ENCODE results near the gene CSF2. TPM values are rescaled to one million over a fixed set of nuclear protein-coding genes. Genes with fewer than 3 reads are reported as not detected.

Gene CSF2
- total RNA-seq, 1 donor from 2014 or later: not detected

DNA sequence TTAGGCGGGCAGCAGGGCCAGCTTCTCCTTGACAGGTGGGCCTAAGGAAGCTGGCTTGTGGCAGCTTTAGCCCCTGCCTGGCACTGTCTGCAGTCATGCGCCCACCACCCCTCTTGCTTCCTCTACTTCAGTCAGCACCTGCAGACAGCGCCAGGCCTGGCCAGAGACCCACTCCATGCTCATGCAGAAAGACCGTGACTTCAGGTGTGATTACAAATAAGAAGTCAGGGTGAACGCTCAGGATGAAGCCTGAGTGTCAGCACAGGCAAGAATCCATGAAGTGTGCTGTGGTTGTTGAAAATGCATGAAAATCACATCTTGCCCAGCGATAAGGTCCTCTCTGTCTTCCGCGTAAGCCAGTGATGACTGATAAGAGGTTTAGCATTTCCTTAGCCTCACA, 3.4 kb downstream of the CSF2 start:
- no peaks in the 10 kb centered on the region for H3K27me3 Mint-ChIP-seq (ENCODE audit: unreplicated experiment)
- TF ChIP-seq, protein P1, sequence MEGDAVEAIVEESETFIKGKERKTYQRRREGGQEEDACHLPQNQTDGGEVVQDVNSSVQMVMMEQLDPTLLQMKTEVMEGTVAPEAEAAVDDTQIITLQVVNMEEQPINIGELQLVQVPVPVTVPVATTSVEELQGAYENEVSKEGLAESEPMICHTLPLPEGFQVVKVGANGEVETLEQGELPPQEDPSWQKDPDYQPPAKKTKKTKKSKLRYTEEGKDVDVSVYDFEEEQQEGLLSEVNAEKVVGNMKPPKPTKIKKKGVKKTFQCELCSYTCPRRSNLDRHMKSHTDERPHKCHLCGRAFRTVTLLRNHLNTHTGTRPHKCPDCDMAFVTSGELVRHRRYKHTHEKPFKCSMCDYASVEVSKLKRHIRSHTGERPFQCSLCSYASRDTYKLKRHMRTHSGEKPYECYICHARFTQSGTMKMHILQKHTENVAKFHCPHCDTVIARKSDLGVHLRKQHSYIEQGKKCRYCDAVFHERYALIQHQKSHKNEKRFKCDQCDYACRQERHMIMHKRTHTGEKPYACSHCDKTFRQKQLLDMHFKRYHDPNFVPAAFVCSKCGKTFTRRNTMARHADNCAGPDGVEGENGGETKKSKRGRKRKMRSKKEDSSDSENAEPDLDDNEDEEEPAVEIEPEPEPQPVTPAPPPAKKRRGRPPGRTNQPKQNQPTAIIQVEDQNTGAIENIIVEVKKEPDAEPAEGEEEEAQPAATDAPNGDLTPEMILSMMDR (IDR thresholded peaks at IDR 0.05): no peak
- H3K36me3 Mint-ChIP-seq (ENCODE audit: unreplicated experiment): no peaks in the 10 kb centered on the region
- no peaks in the 10 kb centered on the region for H3K9me3 Mint-ChIP-seq (ENCODE audit: unreplicated experiment)
- H3K4me3 Mint-ChIP-seq (ENCODE audit: unreplicated experiment): no peak overlapping the region
- no peak overlapping the region for H3K27ac Mint-ChIP-seq (ENCODE audit: unreplicated experiment)
- H3K4me1 Mint-ChIP-seq (ENCODE audit: unreplicated experiment): peaks cover 1% of the 10 kb centered on the region
- no peak for DNase-seq (ENCODE audit: extremely low spot score, unreplicated experiment)

DNA sequence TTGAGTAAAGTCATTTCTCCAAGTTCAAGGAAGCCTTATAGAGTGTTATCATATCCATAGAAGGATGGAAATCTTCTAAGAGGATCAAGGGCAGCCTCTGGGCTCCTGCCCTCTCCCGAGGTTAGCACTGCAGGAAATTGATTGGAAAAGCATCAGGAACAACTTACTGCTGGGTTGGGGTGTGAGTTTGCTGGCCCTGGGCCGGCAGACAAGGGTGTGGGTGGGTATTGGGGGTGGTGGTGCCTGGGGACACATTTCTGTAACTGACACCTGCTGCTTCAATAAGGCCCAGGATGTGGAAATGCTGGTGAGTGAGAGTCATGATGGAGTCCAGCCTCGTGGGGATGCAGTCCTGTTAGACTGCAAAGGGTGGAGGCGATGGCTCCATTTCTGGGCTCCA, 5.5 kb downstream of the CSF2 start:
- TF ChIP-seq, protein P1 (IDR thresholded peaks at IDR 0.05): no peak
- Mint-ChIP-seq H3K27me3 (ENCODE audit: unreplicated experiment) (no peaks in the 10 kb centered on the region), H3K27ac (ENCODE audit: unreplicated experiment) (no peak overlapping the region), H3K9me3 (ENCODE audit: unreplicated experiment) (no peaks in the 10 kb centered on the region), H3K4me3 (ENCODE audit: unreplicated experiment) (no peak overlapping the region), H3K36me3 (ENCODE audit: unreplicated experiment) (no peaks in the 10 kb centered on the region), H3K4me1 (ENCODE audit: unreplicated experiment) (no peaks in the 10 kb centered on the region)
- no peak for DNase-seq (ENCODE audit: extremely low spot score, unreplicated experiment)

DNA sequence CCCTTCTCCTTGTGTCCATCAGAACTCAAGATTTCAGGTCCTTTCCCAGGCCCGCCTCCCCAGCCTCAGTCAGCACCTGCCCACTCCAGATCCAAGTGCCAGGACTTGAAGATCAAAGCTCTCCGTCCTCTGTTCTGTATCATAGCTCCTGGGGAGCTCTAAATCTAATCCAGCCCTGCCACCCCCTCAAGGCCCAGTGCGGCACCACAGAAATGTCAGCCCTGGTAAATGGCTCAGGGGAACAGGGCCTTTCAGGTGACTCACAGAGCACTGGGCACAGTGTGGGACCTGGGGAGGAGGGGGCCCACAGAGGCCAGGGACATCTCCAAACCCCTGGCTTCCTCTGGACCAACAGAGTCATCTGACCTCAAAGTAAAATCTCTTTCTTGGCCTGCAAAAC, 6.0 kb downstream of the CSF2 start:
- Mint-ChIP-seq H3K4me3 (ENCODE audit: unreplicated experiment) (no peak overlapping the region), H3K36me3 (ENCODE audit: unreplicated experiment) (no peaks in the 10 kb centered on the region), H3K4me1 (ENCODE audit: unreplicated experiment) (no peaks in the 10 kb centered on the region), H3K27me3 (ENCODE audit: unreplicated experiment) (no peaks in the 10 kb centered on the region), H3K27ac (ENCODE audit: unreplicated experiment) (no peak overlapping the region), H3K9me3 (ENCODE audit: unreplicated experiment) (no peaks in the 10 kb centered on the region)
- DNase-seq (ENCODE audit: extremely low spot score, unreplicated experiment): no peak
- TF ChIP-seq, protein P1 (IDR thresholded peaks at IDR 0.05): no peak

DNA sequence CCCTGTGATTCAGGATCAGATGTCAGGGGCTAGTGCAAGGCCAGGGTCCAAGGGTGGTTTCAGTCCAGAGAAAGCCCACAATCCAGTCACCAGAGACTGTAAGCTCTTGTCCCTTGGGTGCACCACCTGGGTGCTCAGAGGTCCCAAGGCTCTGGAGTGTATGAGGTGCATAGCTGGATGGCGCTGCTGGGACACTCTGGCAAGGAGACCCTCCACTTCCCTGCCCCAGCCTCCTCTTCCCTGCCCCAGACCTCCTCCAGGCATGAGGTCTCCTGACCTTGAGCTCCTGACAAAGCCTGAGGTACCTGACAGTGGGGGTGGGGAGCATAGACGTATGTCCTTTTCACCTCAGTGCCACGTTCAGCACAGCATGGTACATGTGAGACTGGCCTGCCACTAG, 7.0 kb downstream of the CSF2 start:
- no peaks in the 10 kb centered on the region for H3K9me3 Mint-ChIP-seq (ENCODE audit: unreplicated experiment)
- no peak for DNase-seq (ENCODE audit: extremely low spot score, unreplicated experiment)
- H3K4me1 Mint-ChIP-seq (ENCODE audit: unreplicated experiment): peaks cover 2% of the 10 kb centered on the region
- no peaks in the 10 kb centered on the region for H3K27me3 Mint-ChIP-seq (ENCODE audit: unreplicated experiment)
- H3K36me3 Mint-ChIP-seq (ENCODE audit: unreplicated experiment): no peaks in the 10 kb centered on the region
- TF ChIP-seq, protein P1 (IDR thresholded peaks at IDR 0.05): no peak
- no peak overlapping the region for H3K27ac Mint-ChIP-seq (ENCODE audit: unreplicated experiment)
- H3K4me3 Mint-ChIP-seq (ENCODE audit: unreplicated experiment): no peak overlapping the region

DNA sequence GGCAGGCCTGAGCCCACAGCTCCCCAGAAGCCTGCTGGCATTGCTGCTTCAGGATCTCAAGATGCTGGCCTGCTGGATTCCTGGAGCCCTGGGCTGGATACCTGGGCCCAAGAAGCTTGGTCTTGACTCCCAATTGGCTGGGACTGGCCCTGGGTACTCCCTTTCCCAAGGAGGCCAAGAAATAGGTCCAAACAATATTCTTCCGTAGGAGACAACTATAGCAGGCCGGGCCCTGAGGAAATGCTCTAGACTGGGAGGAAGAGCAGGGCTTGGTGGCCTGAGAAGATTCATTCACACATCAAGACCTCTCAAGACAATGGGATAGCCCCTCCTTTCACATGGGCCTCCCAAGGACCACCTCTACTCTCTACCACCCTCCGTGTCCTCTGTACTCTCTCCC, 7.9 kb downstream of the CSF2 start:
- no peaks in the 10 kb centered on the region for H3K9me3 Mint-ChIP-seq (ENCODE audit: unreplicated experiment)
- DNase-seq (ENCODE audit: extremely low spot score, unreplicated experiment): no peak
- peaks cover 11% of the 10 kb centered on the region for H3K4me1 Mint-ChIP-seq (ENCODE audit: unreplicated experiment)
- H3K36me3 Mint-ChIP-seq (ENCODE audit: unreplicated experiment): no peaks in the 10 kb centered on the region
- H3K4me3 Mint-ChIP-seq (ENCODE audit: unreplicated experiment): no peak overlapping the region
- TF ChIP-seq, protein P1 (IDR thresholded peaks at IDR 0.05): no peak
- no peak overlapping the region for H3K27ac Mint-ChIP-seq (ENCODE audit: unreplicated experiment)
- H3K27me3 Mint-ChIP-seq (ENCODE audit: unreplicated experiment): no peaks in the 10 kb centered on the region
